CD4-positive, alpha-beta T cell treated with Interleukin-15 for 4 hours (primary cell): ENCODE data around the gene OTOF.

Source experiments
- DNase-seq: peaks from one replicate; pipeline ENCODE4 v3.0.0-alpha.2; 2020; ENCODE audit warnings: low spot score

Gene OTOF

DNA sequence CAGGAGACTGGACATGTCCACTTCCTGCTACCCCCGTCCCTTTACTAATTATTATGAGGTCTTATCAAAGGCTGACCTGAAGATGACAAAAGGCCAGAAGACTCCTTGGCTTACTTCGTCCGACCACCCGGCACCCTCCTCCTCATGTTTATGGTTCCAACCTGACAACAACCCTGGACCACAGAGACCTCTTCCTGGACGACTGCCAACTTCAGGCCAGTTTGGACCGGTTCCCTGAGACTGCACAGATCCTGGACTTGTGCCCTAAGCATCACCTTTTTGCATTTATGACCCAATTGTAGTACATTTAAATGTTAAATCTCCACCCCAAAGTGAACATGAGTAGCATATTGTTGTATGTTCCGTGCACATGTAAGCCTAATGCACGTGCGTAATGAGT is 70.4 kb downstream of the OTOF start:
- DNase-seq: no peak
